SK-N-SH (cell line): Measurements from ENCODE around the gene ACTL10.

Experiments used
- CTCF ChIP-seq: fragments of 200-600 bp; sonication (generic); IDR thresholded peaks from 2 replicates; pipeline ENCODE4 v1.6.1; 2017; ENCODE audit warnings: antibody characterized with exemption, mild to moderate bottlenecking, moderate library complexity
- POLR2AphosphoS5 ChIP-seq: IDR thresholded peaks from 2 replicates; pipeline ENCODE4 v1.6.1; 2012; ENCODE audit warnings: low read depth, low read length
- TCF12 ChIP-seq: IDR thresholded peaks from 2 replicates; pipeline ENCODE4 v1.4.0; 2012
- TF ChIP-seq, protein P1 (sequence below): IDR thresholded peaks from 2 replicates; pipeline ENCODE4 v1.4.0; 2012; ENCODE audit warnings: low read depth

- peak; percentile 82 for TF ChIP-seq CTCF
- TF ChIP-seq, protein P1, sequence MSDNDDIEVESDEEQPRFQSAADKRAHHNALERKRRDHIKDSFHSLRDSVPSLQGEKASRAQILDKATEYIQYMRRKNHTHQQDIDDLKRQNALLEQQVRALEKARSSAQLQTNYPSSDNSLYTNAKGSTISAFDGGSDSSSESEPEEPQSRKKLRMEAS = no peak
- TF ChIP-seq TCF12 = no peak
- TF ChIP-seq POLR2AphosphoS5 = 0 out of 2 replicates have a peak, but pooled peaks have one; percentile 27
Observed at GRCh38 chr20:33653218-33653899, 13.4 kb upstream of the ACTL10 start.
